Measurements from ENCODE around the gene ZFP36. TPM values are rescaled to one million over a fixed set of nuclear protein-coding genes. Genes with fewer than 3 reads are reported as not detected.
A peak's percentile ranks its signal among the peaks of the same experiment; 100 is the strongest.

Gene ZFP36
- total RNA-seq, 6 donors from 2014 or later = 195 to 525 (median 238) TPM

GRCh38 chr19:39401549-39402345 is 4.9 kb upstream of the ZFP36 start:
- H3K4me1 ChIP-seq = peaks cover 60 to 86% (median 71%) of the 10 kb centered on the region in 4 donors
- TF ChIP-seq CTCF (IDR thresholded peaks at IDR 0.05) (peak in 1 of 6 experiments; percentile 3), POLR2A (IDR thresholded peaks at IDR 0.05) (peak in 2 of 4 donors; percentile 31 to 87), POLR2AphosphoS5 (IDR thresholded peaks at IDR 0.05) (peak; percentile 70 to 82), EP300 (IDR thresholded peaks at IDR 0.05) (peak in 3 of 4 donors; percentile 18 to 74 (median 62))
- H3K36me3 ChIP-seq = peaks cover 0 to 9% (median 2%) of the 10 kb centered on the region in 4 donors
- 56 to 61% methylated on average over 12 to 24 of the region's 25 CpGs for WGBS, 2 donors
- peak overlapping the region in 2 of 4 donors; percentile 47 to 53 for H3K4me3 ChIP-seq
- DNase-seq (peak in 1 of 2 donors; percentile 85), ATAC-seq (ENCODE audit: low FRiP score in 2 of 2) (no peak)
- no peaks in the 10 kb centered on the region for H3K27me3 ChIP-seq
- H3K9me3 ChIP-seq = no peaks in the 10 kb centered on the region
- H3K27ac ChIP-seq = peak overlapping the region; percentile 99 to 100 (median 100)

DNA sequence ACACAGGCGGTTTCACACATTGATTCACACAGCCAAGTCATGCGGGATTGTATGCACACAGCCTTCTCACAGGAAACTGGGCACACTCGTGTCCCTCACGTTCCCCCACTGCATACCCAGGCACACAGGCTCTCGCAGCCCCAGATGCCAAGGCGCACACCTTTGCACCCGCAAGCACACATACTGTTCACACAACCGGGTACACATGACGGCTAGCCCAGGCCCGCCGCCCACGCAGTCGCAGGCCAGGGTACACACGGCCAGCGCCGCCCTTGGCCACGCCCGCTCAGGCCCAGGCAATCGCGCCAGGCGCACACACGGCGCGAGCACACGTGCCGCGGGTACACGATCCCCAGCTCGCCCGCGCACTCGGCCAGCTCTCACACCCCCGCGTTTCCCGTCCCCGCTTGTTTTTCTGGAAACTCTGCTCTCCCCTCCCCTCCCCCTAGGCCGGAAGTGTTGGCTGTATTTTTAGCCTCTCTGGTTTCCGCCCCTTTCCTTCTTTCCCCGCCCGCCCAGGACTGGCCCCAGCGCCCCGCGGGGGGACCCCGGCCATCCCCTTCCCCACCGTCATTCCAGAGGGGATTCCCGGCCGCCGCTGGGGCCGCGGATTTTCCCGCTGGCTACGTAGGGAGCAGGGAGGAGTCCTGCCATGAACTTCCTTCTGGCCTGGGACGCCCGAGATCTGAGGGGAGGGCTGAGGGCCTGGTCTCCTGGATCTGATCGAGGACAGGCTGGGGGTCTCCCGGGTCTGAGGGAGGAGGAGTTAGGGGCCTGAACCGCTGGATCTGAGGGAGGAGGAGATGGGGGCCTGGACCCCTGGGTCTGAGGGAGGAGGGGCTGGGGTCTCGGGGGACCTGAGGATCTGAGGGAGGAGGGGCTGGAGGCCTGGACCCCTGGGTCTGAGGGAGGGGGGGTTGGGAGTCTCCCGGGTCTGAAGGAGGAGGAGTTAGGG is 4.0 kb upstream of the ZFP36 start:
- Histone ChIP-seq H3K27me3 (no peaks in the 10 kb centered on the region), H3K36me3 (peaks cover 0 to 9% (median 3%) of the 10 kb centered on the region in 4 donors), H3K9me3 (no peaks in the 10 kb centered on the region), H3K4me1 (peaks cover 54 to 81% (median 65%) of the 10 kb centered on the region in 4 donors), H3K27ac (peak overlapping the region; percentile 99 to 100 (median 100)), H3K4me3 (peak overlapping the region; percentile 30 to 53 (median 49))
- ATAC-seq (ENCODE audit: low FRiP score in 2 of 2) = peak; percentile 47 to 67
- 1 to 3% methylated on average over 28 to 54 of the region's 59 CpGs for WGBS, 2 donors
- TF ChIP-seq POLR2A (IDR thresholded peaks at IDR 0.05) (peak in 3 of 4 donors; percentile 24 to 74 (median 49)), EP300 (IDR thresholded peaks at IDR 0.05) (peak; percentile 29 to 97 (median 92)), CTCF (IDR thresholded peaks at IDR 0.05) (peak in 2 of 6 experiments; percentile 12), POLR2AphosphoS5 (IDR thresholded peaks at IDR 0.05) (peak; percentile 94 to 99)
- peak; percentile 95 to 98 for DNase-seq

DNA sequence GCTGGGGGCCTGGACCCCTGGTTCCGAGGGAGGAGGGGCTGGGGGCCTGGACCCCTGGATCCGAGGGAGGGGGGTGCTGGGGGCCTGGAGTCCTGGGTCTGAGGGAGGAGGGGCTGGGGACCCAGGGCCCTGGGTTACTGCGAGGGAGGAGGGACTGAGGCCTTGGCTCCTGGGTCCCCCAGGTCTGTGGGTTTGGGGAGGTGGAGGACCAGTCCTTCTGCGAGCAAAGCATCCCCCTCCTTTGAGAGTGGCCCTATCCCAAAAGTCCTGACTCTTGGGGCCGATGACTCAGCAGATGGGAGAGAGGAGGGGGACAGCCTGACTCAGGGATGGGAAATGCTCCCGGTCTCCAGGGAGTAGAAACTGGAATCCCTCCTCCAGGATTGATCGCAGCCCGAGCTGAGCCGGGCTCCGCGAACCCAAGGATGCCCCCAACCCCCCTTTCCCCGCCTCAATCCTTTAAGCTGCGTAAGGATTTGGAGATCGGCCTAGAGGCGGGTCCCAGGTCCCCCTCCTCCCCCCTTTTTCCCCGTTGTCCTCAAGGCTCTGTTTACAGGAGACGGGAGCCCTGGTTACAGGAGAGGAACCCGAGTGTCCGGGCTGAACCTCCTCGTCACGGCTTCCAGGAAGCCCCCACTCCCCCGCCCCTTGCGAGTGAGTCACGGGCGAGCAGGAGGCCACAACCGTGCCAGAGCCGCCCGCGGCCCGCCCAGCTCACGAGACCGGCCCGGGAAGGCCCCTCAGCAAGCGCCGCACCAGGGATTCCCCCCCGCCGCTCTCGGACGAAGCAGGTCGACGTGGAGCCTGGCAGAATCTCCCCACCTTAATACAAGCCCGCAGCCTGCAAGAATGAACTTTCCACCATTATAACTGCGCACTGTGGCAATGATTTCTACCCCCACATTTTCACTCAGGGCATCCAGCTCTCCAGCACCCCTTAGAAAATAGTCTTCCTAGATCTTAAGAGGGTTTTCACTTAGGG is 3.0 kb upstream of the ZFP36 start:
- H3K4me3 ChIP-seq = peak overlapping the region; percentile 30 to 53 (median 49)
- DNase-seq (peak; percentile 99 to 100), ATAC-seq (ENCODE audit: low FRiP score in 2 of 2) (peak; percentile 67 to 87)
- peaks cover 8 to 19% (median 13%) of the 10 kb centered on the region in 4 donors for H3K36me3 ChIP-seq
- H3K9me3 ChIP-seq = no peaks in the 10 kb centered on the region
- peak overlapping the region; percentile 99 to 100 (median 100) for H3K27ac ChIP-seq
- no peaks in the 10 kb centered on the region for H3K27me3 ChIP-seq
- H3K4me1 ChIP-seq = peaks cover 46 to 71% (median 55%) of the 10 kb centered on the region in 4 donors
- 1 to 4% methylated on average over 11 to 24 of the region's 43 CpGs for WGBS, 2 donors
- TF ChIP-seq POLR2A (IDR thresholded peaks at IDR 0.05) (peak in 3 of 4 donors; percentile 60 to 89 (median 76)), POLR2AphosphoS5 (IDR thresholded peaks at IDR 0.05) (peak; percentile 97 to 100), EP300 (IDR thresholded peaks at IDR 0.05) (peak; percentile 98 to 100 (median 100)), CTCF (IDR thresholded peaks at IDR 0.05) (no peak)

Measured in upper lobe of left lung (tissue), 6 donors.